ENCODE data around the gene SRGAP3.

DNA sequence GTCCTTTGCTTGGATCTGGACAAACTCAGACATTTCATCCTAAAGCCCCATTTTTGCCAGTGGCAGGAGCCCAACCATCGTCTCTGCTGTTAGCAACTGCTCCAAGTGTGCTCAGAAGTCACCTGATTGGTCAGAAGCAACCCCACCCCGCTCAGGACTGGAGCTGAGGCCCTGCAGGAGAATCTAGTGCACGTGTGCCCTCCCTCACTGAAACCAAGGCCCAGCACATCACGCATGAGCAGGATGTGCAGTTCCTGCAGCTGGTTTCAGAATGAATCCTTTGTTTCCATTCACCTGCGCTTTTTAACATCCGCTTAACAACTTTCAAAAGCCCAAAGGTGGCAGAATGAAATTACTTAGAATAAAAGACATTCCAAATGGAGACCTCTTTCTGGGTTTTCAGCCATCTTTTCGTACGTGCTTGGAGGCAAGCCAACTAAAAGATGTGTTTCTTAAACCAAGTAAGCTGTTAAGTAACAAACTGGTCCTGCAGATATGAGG lies 81.2 kb downstream of the SRGAP3 start:
- no peak for TF ChIP-seq EZH2 (IDR thresholded peaks at IDR 0.05; ENCODE audit: borderline replicate concordance, low read depth, low read length, poor library complexity, severe bottlenecking)
- TF ChIP-seq, protein P1, sequence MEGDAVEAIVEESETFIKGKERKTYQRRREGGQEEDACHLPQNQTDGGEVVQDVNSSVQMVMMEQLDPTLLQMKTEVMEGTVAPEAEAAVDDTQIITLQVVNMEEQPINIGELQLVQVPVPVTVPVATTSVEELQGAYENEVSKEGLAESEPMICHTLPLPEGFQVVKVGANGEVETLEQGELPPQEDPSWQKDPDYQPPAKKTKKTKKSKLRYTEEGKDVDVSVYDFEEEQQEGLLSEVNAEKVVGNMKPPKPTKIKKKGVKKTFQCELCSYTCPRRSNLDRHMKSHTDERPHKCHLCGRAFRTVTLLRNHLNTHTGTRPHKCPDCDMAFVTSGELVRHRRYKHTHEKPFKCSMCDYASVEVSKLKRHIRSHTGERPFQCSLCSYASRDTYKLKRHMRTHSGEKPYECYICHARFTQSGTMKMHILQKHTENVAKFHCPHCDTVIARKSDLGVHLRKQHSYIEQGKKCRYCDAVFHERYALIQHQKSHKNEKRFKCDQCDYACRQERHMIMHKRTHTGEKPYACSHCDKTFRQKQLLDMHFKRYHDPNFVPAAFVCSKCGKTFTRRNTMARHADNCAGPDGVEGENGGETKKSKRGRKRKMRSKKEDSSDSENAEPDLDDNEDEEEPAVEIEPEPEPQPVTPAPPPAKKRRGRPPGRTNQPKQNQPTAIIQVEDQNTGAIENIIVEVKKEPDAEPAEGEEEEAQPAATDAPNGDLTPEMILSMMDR (conservative IDR thresholded peaks at IDR 0.05; ENCODE audit: low read depth, low read length) = no peak

All from A673 (cell line).